Measurements from ENCODE around the gene SPATA18.

GRCh38 chr4:52116641-52117040, 65.5 kb downstream of the SPATA18 start:
- TF ChIP-seq CTCF (IDR thresholded peaks at IDR 0.05) = no peak
- TF ChIP-seq, protein P1, sequence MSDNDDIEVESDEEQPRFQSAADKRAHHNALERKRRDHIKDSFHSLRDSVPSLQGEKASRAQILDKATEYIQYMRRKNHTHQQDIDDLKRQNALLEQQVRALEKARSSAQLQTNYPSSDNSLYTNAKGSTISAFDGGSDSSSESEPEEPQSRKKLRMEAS (IDR thresholded peaks at IDR 0.05) = no peak
- TF ChIP-seq CHD4 (IDR thresholded peaks at IDR 0.05; ENCODE audit: borderline replicate concordance) = no peak
- TF ChIP-seq MAFK (IDR thresholded peaks at IDR 0.05; ENCODE audit: partially characterized antibody) = no peak
- TF ChIP-seq POLR2A (IDR thresholded peaks at IDR 0.05; ENCODE audit: low read length) = no peak
- TF ChIP-seq RNF2 (IDR thresholded peaks at IDR 0.05; ENCODE audit: borderline replicate concordance, low read depth) = no peak
- TF ChIP-seq REST (IDR thresholded peaks at IDR 0.05) = no peak
